SKM-1 treated with dmso at 0.1 percent for 144 hours (cell line): ENCODE results near the gene PTCH2.
"Not testable (repeated sequence)": the region's sequence is repeated elsewhere in the genome, so short reads cannot be mapped to it uniquely, and the experiment has no call there.

Source experiments
- DNase-seq: peaks from one replicate; lab custom pipeline; 2025; ENCODE audit not compliant: unreplicated experiment; lab: John Stamatoyannopoulos, UW

The PTCH2 gene

GRCh38 chr1:44819608-44820327 lies 23.3 kb downstream of the PTCH2 start:
- peak; percentile 95 for DNase-seq

GRCh38 chr1:44819196-44819607 lies 23.9 kb downstream of the PTCH2 start:
- DNase-seq, result no peak

- no peak for DNase-seq
Observed at GRCh38 chr1:44817771-44818495, 25.1 kb downstream of the PTCH2 start.

- no peak for DNase-seq
Observed at GRCh38 chr1:44817307-44817706, 25.7 kb downstream of the PTCH2 start.

- not testable (repeated sequence) for DNase-seq
Observed at GRCh38 chr1:44815926-44816325, 27.1 kb downstream of the PTCH2 start.

GRCh38 chr1:44812822-44813543 lies 30.1 kb downstream of the PTCH2 start:
- DNase-seq, result no peak

- DNase-seq, result no peak
Observed at GRCh38 chr1:44811234-44811633, 31.8 kb downstream of the PTCH2 start.

- not testable (repeated sequence) for DNase-seq
Observed at GRCh38 chr1:44810762-44811105, 32.3 kb downstream of the PTCH2 start.

- no peak for DNase-seq
Observed at GRCh38 chr1:44810101-44810761, 32.8 kb downstream of the PTCH2 start.

- peak; percentile 82 for DNase-seq
Observed at GRCh38 chr1:44808938-44809917, 33.8 kb downstream of the PTCH2 start.

GRCh38 chr1:44808063-44808937 lies 34.8 kb downstream of the PTCH2 start, which contains the start of gene BTBD19:
Gene BTBD19, plus strand, starts transcription at chr1:44808523. Its CDS starts 298 bp downstream, at chr1:44808821.
- DNase-seq, result no peak

GRCh38 chr1:44807364-44808062 lies 35.5 kb downstream of the PTCH2 start:
- DNase-seq, result peak; percentile 92

- no peak for DNase-seq
Observed at GRCh38 chr1:44806704-44807363, 36.2 kb downstream of the PTCH2 start, which contains the start of gene DYNLT4. Gene DYNLT4, minus strand, starts transcription at chr1:44807351. Its CDS starts 683 bp downstream, at chr1:44806668.

GRCh38 chr1:44806025-44806703 lies 36.9 kb downstream of the PTCH2 start:
- DNase-seq, result no peak

GRCh38 chr1:44805311-44806024 lies 37.6 kb downstream of the PTCH2 start:
- DNase-seq, result no peak

- no peak for DNase-seq
Observed at GRCh38 chr1:44803312-44804095, 39.5 kb downstream of the PTCH2 start.
